Thyroid gland (tissue), 4 donors: ENCODE measurements around the gene PSMG4.

Source experiments
- CTCF ChIP-seq, 6 experiments: fragments of 200-600 bp in 3 of 6; fragments of 450-650 bp in 3 of 6; sonication (generic) in 3 of 6; IDR thresholded peaks; one replicate each; pipeline ENCODE4 v1.5.1; 2016 to 2019; ENCODE audit warnings: antibody characterized with exemption in 6 of 6, mild to moderate bottlenecking in 2 of 6, inconsistent platforms in 1 of 6, moderate library complexity in 1 of 6
- POLR2A ChIP-seq, 2 donors: fragments of 450-650 bp; IDR thresholded peaks; one replicate each; pipeline ENCODE4 v1.6.1; 2017; ENCODE audit warnings: antibody characterized with exemption in 2 of 2, mild to moderate bottlenecking in 2 of 2, moderate library complexity in 1 of 2

GRCh38 chr6:3285732-3286131 is 27.0 kb downstream of the PSMG4 start:
- no peak for TF ChIP-seq CTCF (IDR thresholded peaks at IDR 0.05)
- TF ChIP-seq POLR2A (IDR thresholded peaks at IDR 0.05) = no peak
